Smooth muscle cell (in vitro differentiated cells): Measurements from ENCODE around the gene SLC44A1. TPM values are rescaled to one million over a fixed set of nuclear protein-coding genes. Genes with fewer than 3 reads are reported as not detected.

Experiments used
- DNase-seq: peaks from one replicate; lab custom pipeline; 2025; ENCODE audit not compliant: unreplicated experiment; lab: John Stamatoyannopoulos, UW
- H2AFZ ChIP-seq: fragments of 200-600 bp; sonication (generic); 2 replicates; pipeline ENCODE4 v1.6.0; 2016; ENCODE audit warnings: antibody characterized with exemption, low read depth, mild to moderate bottlenecking
- H3F3A ChIP-seq: fragments of 200-600 bp; sonication (generic); 2 replicates; pipeline ENCODE4 v1.6.0; 2017; ENCODE audit warnings: antibody characterized with exemption, low read depth
- H3K27ac ChIP-seq: fragments of 200-600 bp; sonication (generic); 2 replicates; pipeline ENCODE4 v1.5.1; 2016; ENCODE audit warnings: low read depth, mild to moderate bottlenecking
- H3K27me3 ChIP-seq: fragments of 200-600 bp; sonication (generic); 2 replicates; pipeline ENCODE4 v1.6.1; 2016; ENCODE audit warnings: low read depth, mild to moderate bottlenecking
- H3K36me3 ChIP-seq: fragments of 200-600 bp; sonication (generic); 2 replicates; pipeline ENCODE4 v1.5.1; 2016; ENCODE audit warnings: low read depth
- H3K4me1 ChIP-seq: fragments of 200-600 bp; sonication (generic); 2 replicates; pipeline ENCODE4 v1.5.1; 2016; ENCODE audit warnings: low read depth
- H3K4me2 ChIP-seq: fragments of 200-600 bp; sonication (generic); 2 replicates; pipeline ENCODE4 v1.6.0; 2016; ENCODE audit warnings: mild to moderate bottlenecking
- H3K4me3 ChIP-seq: fragments of 200-600 bp; sonication (generic); 2 replicates; pipeline ENCODE4 v1.5.1; 2016; ENCODE audit warnings: mild to moderate bottlenecking
- H3K79me2 ChIP-seq: fragments of 200-600 bp; sonication (generic); 2 replicates; pipeline ENCODE4 v1.6.0; 2016; ENCODE audit warnings: low read depth, mild to moderate bottlenecking
- H3K9ac ChIP-seq: fragments of 200-600 bp; sonication (generic); 2 replicates; pipeline ENCODE4 v1.6.0; 2016; ENCODE audit warnings: low read depth
- H3K9me3 ChIP-seq: fragments of 200-600 bp; sonication (generic); replicated peaks from 2 replicates; pipeline ENCODE4 v1.5.1; 2016; ENCODE audit warnings: low read depth
- H4K20me1 ChIP-seq: fragments of 200-600 bp; sonication (generic); 2 replicates; pipeline ENCODE4 v1.6.0; 2016; ENCODE audit warnings: low read depth
- WGBS: methylation state at CpG from one replicate; pipeline ENCODE4 v1.1.7; 2016; ENCODE audit warnings: low lambda C conversion rate; 5-methylcytosine and 5-hydroxymethylcytosine counted together
- polyA plus RNA-seq: library from polyadenylated mRNA; unstranded; fragments of >200 nt; fragmentation: Nextera tagmentation; extraction: Ambion mirVana; gene quantifications from 2 replicates; pipeline ENCODE4 v1.2.1, GENCODE V29; 2016
- total RNA-seq: library from RNA; depleted of rRNA; stranded (reverse); fragments of >200 nt; gene quantifications from 2 replicates; pipeline ENCODE4 v1.2.3, GENCODE V29; 2014
- TF ChIP-seq, protein P1 (sequence below): fragments of 200-600 bp; sonication (generic); IDR thresholded peaks from 2 replicates; pipeline ENCODE4 v1.5.1; 2017; ENCODE audit warnings: borderline replicate concordance, mild to moderate bottlenecking, antibody characterized with exemption; ENCODE audit not compliant: insufficient read depth, poor library complexity, severe bottlenecking

SLC44A1 gene
- total and polyA plus RNA-seq, 2 experiments from 2014 or later, result 14.0 to 22.2 TPM

DNA sequence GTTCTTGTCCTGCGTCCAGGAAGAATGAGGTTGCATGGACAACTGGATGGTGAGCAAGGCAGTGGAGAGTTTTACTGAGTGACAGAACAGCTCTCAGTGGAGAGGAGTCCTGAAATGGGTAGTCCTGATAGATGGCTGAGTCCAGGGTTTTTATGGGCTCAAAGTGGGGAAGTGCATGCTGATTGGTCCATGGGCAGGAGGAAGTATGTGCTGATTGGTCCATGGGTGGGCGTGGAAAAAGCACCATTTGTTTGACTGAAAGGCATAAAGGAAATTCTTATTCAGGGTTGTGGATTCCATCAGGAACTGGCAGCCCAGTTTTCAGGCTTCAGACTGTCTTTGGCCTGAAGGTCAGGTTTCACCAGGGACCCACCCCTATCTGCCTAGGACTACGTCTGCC, 214.0 kb downstream of the SLC44A1 start:
- Histone ChIP-seq H3K9me3 (no peaks in the 10 kb centered on the region), H2AFZ (no peak overlapping the region), H3K27me3 (no peaks in the 10 kb centered on the region), H3K4me3 (no peak overlapping the region), H3K9ac (no peak overlapping the region), H3F3A (no peaks in the 10 kb centered on the region), H4K20me1 (peaks cover 100% of the 10 kb centered on the region), H3K4me1 (no peaks in the 10 kb centered on the region), H3K4me2 (no peak overlapping the region), H3K27ac (no peak overlapping the region), H3K36me3 (no peaks in the 10 kb centered on the region), H3K79me2 (peaks cover 84% of the 10 kb centered on the region)
- WGBS, result 85% methylated on average over 3 of the region's 3 CpGs
- DNase-seq, result no peak
- TF ChIP-seq, protein P1, sequence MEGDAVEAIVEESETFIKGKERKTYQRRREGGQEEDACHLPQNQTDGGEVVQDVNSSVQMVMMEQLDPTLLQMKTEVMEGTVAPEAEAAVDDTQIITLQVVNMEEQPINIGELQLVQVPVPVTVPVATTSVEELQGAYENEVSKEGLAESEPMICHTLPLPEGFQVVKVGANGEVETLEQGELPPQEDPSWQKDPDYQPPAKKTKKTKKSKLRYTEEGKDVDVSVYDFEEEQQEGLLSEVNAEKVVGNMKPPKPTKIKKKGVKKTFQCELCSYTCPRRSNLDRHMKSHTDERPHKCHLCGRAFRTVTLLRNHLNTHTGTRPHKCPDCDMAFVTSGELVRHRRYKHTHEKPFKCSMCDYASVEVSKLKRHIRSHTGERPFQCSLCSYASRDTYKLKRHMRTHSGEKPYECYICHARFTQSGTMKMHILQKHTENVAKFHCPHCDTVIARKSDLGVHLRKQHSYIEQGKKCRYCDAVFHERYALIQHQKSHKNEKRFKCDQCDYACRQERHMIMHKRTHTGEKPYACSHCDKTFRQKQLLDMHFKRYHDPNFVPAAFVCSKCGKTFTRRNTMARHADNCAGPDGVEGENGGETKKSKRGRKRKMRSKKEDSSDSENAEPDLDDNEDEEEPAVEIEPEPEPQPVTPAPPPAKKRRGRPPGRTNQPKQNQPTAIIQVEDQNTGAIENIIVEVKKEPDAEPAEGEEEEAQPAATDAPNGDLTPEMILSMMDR, result no peak

- Histone ChIP-seq H3K9me3 (no peaks in the 10 kb centered on the region), H3K4me1 (no peaks in the 10 kb centered on the region), H3K4me3 (no peak overlapping the region), H3K4me2 (peak overlapping the region; percentile 41), H3K27ac (peak overlapping the region; percentile 17), H3K27me3 (no peaks in the 10 kb centered on the region), H4K20me1 (peaks cover 96% of the 10 kb centered on the region), H3F3A (no peaks in the 10 kb centered on the region), H3K79me2 (peaks cover 82% of the 10 kb centered on the region), H3K9ac (no peak overlapping the region), H3K36me3 (peaks cover 2% of the 10 kb centered on the region), H2AFZ (no peak overlapping the region)
- WGBS, result 45% methylated on average over 2 of the region's 2 CpGs
- TF ChIP-seq, protein P1, result no peak
- no peak for DNase-seq
Measured at GRCh38 chr9:105459336-105459735, 214.9 kb downstream of the SLC44A1 start.

- Histone ChIP-seq H3K4me2 (peak overlapping the region; percentile 8), H4K20me1 (peaks cover 44% of the 10 kb centered on the region)
Measured at GRCh38 chr9:105466898-105467455, 222.5 kb downstream of the SLC44A1 start.

More at GRCh38 chr9:105466898-105467455, 222.5 kb downstream of the SLC44A1 start:
- Histone ChIP-seq H2AFZ (no peak overlapping the region), H3K79me2 (peaks cover 15% of the 10 kb centered on the region), H3K9ac (no peak overlapping the region), H3K36me3 (peaks cover 36% of the 10 kb centered on the region), H3K27ac (peak overlapping the region; percentile 38), H3F3A (no peaks in the 10 kb centered on the region), H3K4me3 (no peak overlapping the region), H3K4me1 (no peaks in the 10 kb centered on the region), H3K9me3 (no peaks in the 10 kb centered on the region), H3K27me3 (no peaks in the 10 kb centered on the region)
- TF ChIP-seq, protein P1, result no peak
- WGBS, result 64% methylated on average over 3 of the region's 3 CpGs
- DNase-seq, result no peak
